ENCODE data around the gene FDXR. TPM values are rescaled to one million over a fixed set of nuclear protein-coding genes. Genes with fewer than 3 reads are reported as not detected.
A peak's percentile ranks its signal among the peaks of the same experiment; 100 is the strongest.

FDXR gene
- polyA plus RNA-seq, 4 donors: 6.6 to 9.8 (median 7.5) TPM

GRCh38 chr17:74842146-74842598 lies 30.6 kb downstream of the FDXR start:
- no peak for DNase-seq (ENCODE audit: low read depth in 4 of 4, low spot score in 3 of 4)

GRCh38 chr17:74840989-74841666 lies 31.7 kb downstream of the FDXR start:
- DNase-seq (ENCODE audit: low read depth in 4 of 4, low spot score in 3 of 4): no peak

GRCh38 chr17:74839990-74840852 lies 32.6 kb downstream of the FDXR start:
- DNase-seq (ENCODE audit: low read depth in 4 of 4, low spot score in 3 of 4): no peak

- DNase-seq (ENCODE audit: low read depth in 4 of 4, low spot score in 3 of 4): no peak
Measured at GRCh38 chr17:74838274-74838673, 34.5 kb downstream of the FDXR start.

GRCh38 chr17:74836691-74837467 lies 35.9 kb downstream of the FDXR start:
- no peak for DNase-seq (ENCODE audit: low read depth in 4 of 4, low spot score in 3 of 4)

- DNase-seq (ENCODE audit: low read depth in 4 of 4, low spot score in 3 of 4): no peak
Measured at GRCh38 chr17:74836191-74836590, 36.6 kb downstream of the FDXR start.

- DNase-seq (ENCODE audit: low read depth in 4 of 4, low spot score in 3 of 4): no peak
Measured at GRCh38 chr17:74833501-74834377, 39.1 kb downstream of the FDXR start.

- DNase-seq (ENCODE audit: low read depth in 4 of 4, low spot score in 3 of 4): no peak
Measured at GRCh38 chr17:74832421-74832820, 40.4 kb downstream of the FDXR start.

GRCh38 chr17:74831444-74832146 lies 41.2 kb downstream of the FDXR start:
- no peak for DNase-seq (ENCODE audit: low read depth in 4 of 4, low spot score in 3 of 4)

- DNase-seq (ENCODE audit: low read depth in 4 of 4, low spot score in 3 of 4): no peak
Measured at GRCh38 chr17:74830861-74831260, 41.9 kb downstream of the FDXR start.

- no peak for DNase-seq (ENCODE audit: low read depth in 4 of 4, low spot score in 3 of 4)
Measured at GRCh38 chr17:74827800-74828199, 45.0 kb downstream of the FDXR start.

GRCh38 chr17:74825952-74826719 lies 46.7 kb downstream of the FDXR start:
- DNase-seq (ENCODE audit: low read depth in 4 of 4, low spot score in 3 of 4): no peak

GRCh38 chr17:74824961-74825627 lies 47.7 kb downstream of the FDXR start:
- no peak for DNase-seq (ENCODE audit: low read depth in 4 of 4, low spot score in 3 of 4)

- no peak for DNase-seq (ENCODE audit: low read depth in 4 of 4, low spot score in 3 of 4)
Measured at GRCh38 chr17:74822939-74823367, 49.8 kb downstream of the FDXR start.

- DNase-seq (ENCODE audit: low read depth in 4 of 4, low spot score in 3 of 4): no peak
Measured at GRCh38 chr17:74822335-74822938, 50.4 kb downstream of the FDXR start.

GRCh38 chr17:74821655-74822334 lies 51.0 kb downstream of the FDXR start:
- no peak for DNase-seq (ENCODE audit: low read depth in 4 of 4, low spot score in 3 of 4)

GRCh38 chr17:74819801-74820436 lies 52.9 kb downstream of the FDXR start:
- DNase-seq (ENCODE audit: low read depth in 4 of 4, low spot score in 3 of 4): peak in 1 of 4 donors; percentile 28

All from right renal pelvis (tissue), 4 donors.